Measurements from ENCODE around the gene CHN2. TPM values are rescaled to one million over a fixed set of nuclear protein-coding genes. Genes with fewer than 3 reads are reported as not detected.

Gene CHN2
- total RNA-seq, 2 experiments from 2014 or later: 2.1 to 3.5 TPM

DNA sequence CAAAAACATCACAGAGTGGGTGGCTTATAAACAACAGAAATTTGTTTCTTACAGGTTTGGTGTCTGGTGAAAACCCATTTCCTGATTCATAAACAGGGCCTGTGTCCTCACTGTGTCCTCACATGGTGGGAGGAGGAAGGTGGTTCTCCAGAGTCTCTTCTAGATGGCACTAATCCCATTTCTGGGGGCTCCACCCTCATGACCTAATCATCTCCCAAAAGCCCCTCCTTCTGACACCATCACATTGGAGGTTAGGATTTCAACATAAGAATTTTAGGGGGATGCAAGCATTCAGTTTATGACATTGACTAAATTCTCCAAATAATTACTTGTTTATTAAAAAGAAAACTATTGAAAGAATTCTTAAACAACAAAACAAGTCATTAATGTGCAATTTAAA, 116.0 kb downstream of the CHN2 start:
- Histone ChIP-seq H3K4me1 (ENCODE audit: insufficient read depth, low read length) (no peaks in the 10 kb centered on the region), H3K36me3 (ENCODE audit: insufficient read depth, low read length) (no peaks in the 10 kb centered on the region), H3K27me3 (ENCODE audit: control insufficient read depth in 1 of 2, insufficient read depth in 2 of 2, low read length in 2 of 2) (no peaks in the 10 kb centered on the region), H3K9me3 (ENCODE audit: control insufficient read depth in 1 of 2, insufficient read depth in 1 of 2, low read length in 2 of 2) (peaks cover 0 to 8% of the 10 kb centered on the region in 2 experiments), H3K4me3 (ENCODE audit: low read length) (no peak overlapping the region), H3K27ac (ENCODE audit: low read depth in 1 of 2, low read length in 2 of 2) (no peak overlapping the region)
- CTCF ChIA-PET: no interaction called here
- Mint-ChIP-seq H3K4me3 (no peak overlapping the region), H3K36me3 (ENCODE audit: low read depth) (no peaks in the 10 kb centered on the region), H3K9me3 (peaks cover 3% of the 10 kb centered on the region), H3K4me1 (ENCODE audit: low read depth) (no peaks in the 10 kb centered on the region), H3K27ac (no peak overlapping the region), H3K27me3 (peaks cover 8% of the 10 kb centered on the region)
- ATAC-seq (ENCODE audit: poor library complexity) (no peak), DNase-seq (no peak)
- POLR2A ChIA-PET: no interaction called here
- intact Hi-C loops (cut with DNase I, micrococcal nuclease): no loop called here
- TF ChIP-seq, protein P1, sequence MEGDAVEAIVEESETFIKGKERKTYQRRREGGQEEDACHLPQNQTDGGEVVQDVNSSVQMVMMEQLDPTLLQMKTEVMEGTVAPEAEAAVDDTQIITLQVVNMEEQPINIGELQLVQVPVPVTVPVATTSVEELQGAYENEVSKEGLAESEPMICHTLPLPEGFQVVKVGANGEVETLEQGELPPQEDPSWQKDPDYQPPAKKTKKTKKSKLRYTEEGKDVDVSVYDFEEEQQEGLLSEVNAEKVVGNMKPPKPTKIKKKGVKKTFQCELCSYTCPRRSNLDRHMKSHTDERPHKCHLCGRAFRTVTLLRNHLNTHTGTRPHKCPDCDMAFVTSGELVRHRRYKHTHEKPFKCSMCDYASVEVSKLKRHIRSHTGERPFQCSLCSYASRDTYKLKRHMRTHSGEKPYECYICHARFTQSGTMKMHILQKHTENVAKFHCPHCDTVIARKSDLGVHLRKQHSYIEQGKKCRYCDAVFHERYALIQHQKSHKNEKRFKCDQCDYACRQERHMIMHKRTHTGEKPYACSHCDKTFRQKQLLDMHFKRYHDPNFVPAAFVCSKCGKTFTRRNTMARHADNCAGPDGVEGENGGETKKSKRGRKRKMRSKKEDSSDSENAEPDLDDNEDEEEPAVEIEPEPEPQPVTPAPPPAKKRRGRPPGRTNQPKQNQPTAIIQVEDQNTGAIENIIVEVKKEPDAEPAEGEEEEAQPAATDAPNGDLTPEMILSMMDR (IDR thresholded peaks at IDR 0.05): no peak

DNA sequence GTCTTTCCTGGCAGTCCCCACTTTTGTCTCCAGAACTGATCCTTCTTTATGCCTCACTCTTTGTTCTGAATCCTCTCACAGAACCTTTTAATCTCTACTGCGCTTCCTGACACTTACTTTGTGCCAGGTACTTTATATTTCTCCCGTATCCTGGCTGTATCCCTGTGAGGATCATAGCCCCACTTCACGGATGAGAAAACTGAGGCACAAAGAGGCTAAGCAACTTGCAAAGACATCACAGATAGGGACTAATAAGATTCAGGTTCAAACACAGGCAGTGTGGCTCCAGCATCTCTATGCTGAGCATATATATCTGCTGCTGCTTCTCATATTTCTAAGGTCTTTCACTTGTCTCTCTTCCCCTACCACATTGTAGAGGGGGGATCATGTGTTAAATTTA, 116.7 kb downstream of the CHN2 start:
- Histone ChIP-seq H3K27me3 (ENCODE audit: control insufficient read depth in 1 of 2, insufficient read depth in 2 of 2, low read length in 2 of 2) (no peaks in the 10 kb centered on the region), H3K27ac (ENCODE audit: low read depth in 1 of 2, low read length in 2 of 2) (no peak overlapping the region), H3K9me3 (ENCODE audit: control insufficient read depth in 1 of 2, insufficient read depth in 1 of 2, low read length in 2 of 2) (peaks cover 0 to 8% of the 10 kb centered on the region in 2 experiments), H3K4me1 (ENCODE audit: insufficient read depth, low read length) (no peaks in the 10 kb centered on the region), H3K4me3 (ENCODE audit: low read length) (no peak overlapping the region), H3K36me3 (ENCODE audit: insufficient read depth, low read length) (no peaks in the 10 kb centered on the region)
- intact Hi-C loops (cut with DNase I, micrococcal nuclease): no loop called here
- TF ChIP-seq, protein P1 (IDR thresholded peaks at IDR 0.05): no peak
- Mint-ChIP-seq H3K27ac (no peak overlapping the region), H3K4me1 (ENCODE audit: low read depth) (no peaks in the 10 kb centered on the region), H3K9me3 (peaks cover 3% of the 10 kb centered on the region), H3K36me3 (ENCODE audit: low read depth) (no peaks in the 10 kb centered on the region), H3K27me3 (peaks cover 8% of the 10 kb centered on the region), H3K4me3 (no peak overlapping the region)
- ChIA-PET CTCF (no interaction called here), POLR2A (no interaction called here)
- no peak for DNase-seq
- ATAC-seq (ENCODE audit: poor library complexity): no peak

DNA sequence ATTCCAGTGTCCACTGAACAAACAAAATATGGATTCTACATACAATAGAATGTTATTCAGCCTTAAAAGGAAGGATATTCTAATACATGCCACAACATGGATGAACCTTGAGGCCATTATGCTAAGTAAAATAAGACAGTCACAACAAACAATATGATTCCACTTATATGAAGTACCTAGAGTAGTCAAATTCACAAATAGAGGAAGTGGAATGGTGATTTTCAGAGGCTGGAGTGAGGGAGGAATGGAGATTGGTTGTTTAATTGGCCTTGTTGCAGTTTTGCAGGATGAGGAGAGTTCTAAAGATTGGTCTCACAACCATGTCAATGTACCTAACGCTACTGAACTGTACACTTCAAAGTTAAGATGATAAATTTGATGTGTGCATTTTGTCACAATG, 119.6 kb downstream of the CHN2 start:
- POLR2A ChIA-PET: no interaction called here
- intact Hi-C loops (cut with DNase I, micrococcal nuclease): no loop called here
- ATAC-seq (ENCODE audit: poor library complexity): no peak
- Mint-ChIP-seq H3K9me3 (peaks cover 3% of the 10 kb centered on the region), H3K36me3 (ENCODE audit: low read depth) (no peaks in the 10 kb centered on the region), H3K27me3 (peaks cover 8% of the 10 kb centered on the region), H3K27ac (no peak overlapping the region), H3K4me1 (ENCODE audit: low read depth) (no peaks in the 10 kb centered on the region), H3K4me3 (no peak overlapping the region)
- peaks cover 0 to 4% of the 10 kb centered on the region in 2 experiments for H3K9me3 ChIP-seq (ENCODE audit: control insufficient read depth in 1 of 2, insufficient read depth in 1 of 2, low read length in 2 of 2)
- CTCF ChIA-PET: no interaction called here
- no peaks in the 10 kb centered on the region for H3K4me1 ChIP-seq (ENCODE audit: insufficient read depth, low read length)
- H3K4me3 ChIP-seq (ENCODE audit: low read length): no peak overlapping the region
- DNase-seq: no peak
- no peaks in the 10 kb centered on the region for H3K27me3 ChIP-seq (ENCODE audit: control insufficient read depth in 1 of 2, insufficient read depth in 2 of 2, low read length in 2 of 2)
- no peak overlapping the region for H3K27ac ChIP-seq (ENCODE audit: low read depth in 1 of 2, low read length in 2 of 2)
- TF ChIP-seq, protein P1 (IDR thresholded peaks at IDR 0.05): no peak
- H3K36me3 ChIP-seq (ENCODE audit: insufficient read depth, low read length): no peaks in the 10 kb centered on the region

Data from CD4-positive, alpha-beta T cell (primary cell).